ENCODE data around the gene SESN1.
A peak's percentile ranks its signal among the peaks of the same experiment; 100 is the strongest.
"Not testable (repeated sequence)": the region's sequence is repeated elsewhere in the genome, so short reads cannot be mapped to it uniquely, and the experiment has no call there.

Gene SESN1

DNA sequence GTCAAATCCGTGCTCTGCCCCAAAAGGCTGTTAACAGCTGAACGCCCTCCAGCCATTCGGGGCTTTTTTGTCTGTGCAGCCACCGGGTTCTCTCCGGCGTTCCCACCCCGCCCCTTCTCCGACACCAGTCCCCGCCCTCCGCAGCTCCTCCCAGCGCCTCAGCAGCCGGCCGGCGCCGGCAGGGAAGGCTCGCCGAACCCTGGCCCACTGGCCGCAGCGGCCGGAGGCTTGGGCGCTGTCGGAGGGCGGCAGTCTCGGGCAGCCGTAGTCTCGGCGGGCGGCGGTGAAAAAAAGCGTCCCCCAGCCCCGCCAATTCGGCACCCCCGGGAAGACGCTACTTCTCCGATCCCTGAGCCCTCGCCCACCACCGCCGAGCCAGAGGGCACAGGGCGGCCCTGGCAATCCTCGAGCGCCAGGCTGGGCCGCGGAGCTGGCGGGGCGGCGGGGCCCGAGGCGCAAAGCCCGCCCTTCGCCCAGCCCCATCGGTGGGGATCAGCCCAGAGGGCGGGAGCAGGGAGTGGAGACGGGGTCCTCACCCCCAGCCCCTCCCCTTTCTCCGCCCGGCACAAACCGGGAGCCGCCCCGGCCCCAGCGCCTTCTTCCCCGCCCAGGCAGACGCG, at the start of gene SESN1:
SESN1 (minus strand) TSS at position 431 of the 620 bp plus-strand sequence. CDS start 773 bp downstream, outside the sequence.
- DNase-seq: peak; percentile 98

GRCh38 chr6:109143191-109143590, 48.5 kb upstream of the SESN1 start:
- DNase-seq: no peak

- DNase-seq: not testable (repeated sequence)
Measured at GRCh38 chr6:109142067-109142466, 47.4 kb upstream of the SESN1 start.

DNA sequence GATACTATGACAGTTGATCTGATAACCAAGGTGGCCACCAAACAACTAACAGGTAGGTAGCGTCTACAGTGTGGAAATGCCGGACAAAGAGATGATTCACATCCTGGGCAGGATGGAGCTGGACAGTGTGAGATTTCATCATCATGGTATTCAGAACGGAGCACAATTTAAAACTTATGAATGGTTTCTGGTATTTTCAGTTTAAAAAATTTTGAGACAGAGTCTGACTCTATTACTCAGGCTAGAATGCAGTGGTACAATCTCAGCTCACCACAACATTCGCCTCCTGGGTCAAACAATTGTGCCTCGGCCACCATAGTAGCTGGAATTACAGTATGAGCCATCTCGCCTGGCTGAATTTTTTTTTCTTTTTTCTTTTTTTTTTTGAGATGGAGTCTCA, 44.5 kb upstream of the SESN1 start:
- DNase-seq: peak; percentile 9

GRCh38 chr6:109136530-109136929, 41.9 kb upstream of the SESN1 start:
- DNase-seq: not testable (repeated sequence)

DNA sequence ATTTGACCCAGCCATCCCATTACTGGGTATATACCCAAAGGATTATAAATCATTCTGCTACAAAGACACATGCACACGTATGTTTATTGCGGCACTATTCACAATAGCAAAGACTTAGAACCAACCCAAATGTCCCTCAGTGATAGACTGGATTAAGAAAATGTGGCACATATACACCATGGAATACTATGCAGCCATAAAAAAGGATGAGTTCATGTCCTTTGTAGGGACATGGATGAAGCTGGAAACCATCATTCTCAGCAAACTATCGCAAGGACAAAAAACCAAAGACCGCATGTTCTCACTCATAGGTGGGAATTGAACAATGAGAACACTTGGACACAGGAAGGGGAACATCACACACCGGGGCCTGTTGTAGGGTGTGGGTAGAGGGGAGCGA, 41.4 kb upstream of the SESN1 start:
- not testable (repeated sequence) for DNase-seq

DNA sequence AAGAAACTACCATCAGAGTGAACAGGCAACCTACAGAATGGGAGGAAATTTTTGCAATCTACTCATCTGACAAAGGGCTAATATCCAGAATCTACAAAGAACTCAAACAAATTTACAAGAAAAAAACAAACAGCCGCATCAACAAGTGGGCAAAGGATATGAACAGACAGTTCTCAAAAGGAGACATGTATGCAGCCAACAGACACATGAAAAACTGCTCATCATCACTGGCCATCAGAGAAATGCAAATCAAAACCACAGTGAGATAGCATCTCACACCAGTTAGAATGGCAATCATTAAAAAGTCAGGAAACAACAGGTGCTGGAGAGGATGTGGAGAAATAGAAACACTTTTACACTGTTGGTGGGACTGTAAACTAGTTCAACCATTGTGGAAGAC, 41.0 kb upstream of the SESN1 start:
- DNase-seq: not testable (repeated sequence)

- DNase-seq: no peak
Measured at GRCh38 chr6:109130065-109130464, 35.4 kb upstream of the SESN1 start.

DNA sequence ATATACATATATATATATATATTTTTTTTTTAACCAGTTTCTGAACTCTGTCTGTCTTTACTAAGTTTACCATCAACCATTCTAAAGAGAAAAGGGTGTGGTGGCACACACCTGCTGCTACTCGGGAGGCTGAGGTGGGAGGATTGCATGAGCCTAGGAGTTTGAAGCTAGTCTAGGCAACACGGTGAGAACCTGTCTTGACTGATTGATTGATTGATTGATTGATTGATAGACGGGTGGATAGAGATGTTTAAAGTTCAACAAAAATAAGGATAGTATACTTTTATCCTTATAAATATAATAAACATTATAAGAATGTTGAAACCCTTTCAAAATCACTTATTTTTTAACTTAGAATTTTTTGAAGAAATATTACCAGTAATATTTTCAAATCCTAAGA, 30.9 kb upstream of the SESN1 start:
- DNase-seq: no peak

DNA sequence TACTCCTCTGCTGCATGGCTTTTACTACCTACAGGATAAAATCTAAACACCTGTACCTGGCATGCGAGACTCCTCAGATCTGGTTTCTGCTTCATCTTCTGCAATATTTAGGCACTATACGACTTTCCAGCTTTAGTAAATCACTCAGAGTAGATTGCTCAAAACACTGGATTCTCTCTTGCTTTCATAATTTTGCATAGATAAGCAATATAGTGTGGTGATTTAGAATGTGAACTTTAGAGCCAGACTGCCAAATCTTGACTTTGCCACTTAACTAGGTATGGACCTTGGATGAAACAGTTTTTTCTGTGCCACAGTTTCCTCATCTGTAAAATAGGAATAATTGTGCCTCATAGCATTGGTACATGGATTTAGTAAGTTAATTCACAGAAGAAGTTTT, 29.6 kb upstream of the SESN1 start:
- no peak for DNase-seq

- DNase-seq: peak; percentile 6
Measured at GRCh38 chr6:109121411-109121810, 26.8 kb upstream of the SESN1 start.

GRCh38 chr6:109118871-109119354, 24.3 kb upstream of the SESN1 start:
- no peak for DNase-seq

- DNase-seq: no peak
Measured at GRCh38 chr6:109118337-109118736, 23.7 kb upstream of the SESN1 start.

DNA sequence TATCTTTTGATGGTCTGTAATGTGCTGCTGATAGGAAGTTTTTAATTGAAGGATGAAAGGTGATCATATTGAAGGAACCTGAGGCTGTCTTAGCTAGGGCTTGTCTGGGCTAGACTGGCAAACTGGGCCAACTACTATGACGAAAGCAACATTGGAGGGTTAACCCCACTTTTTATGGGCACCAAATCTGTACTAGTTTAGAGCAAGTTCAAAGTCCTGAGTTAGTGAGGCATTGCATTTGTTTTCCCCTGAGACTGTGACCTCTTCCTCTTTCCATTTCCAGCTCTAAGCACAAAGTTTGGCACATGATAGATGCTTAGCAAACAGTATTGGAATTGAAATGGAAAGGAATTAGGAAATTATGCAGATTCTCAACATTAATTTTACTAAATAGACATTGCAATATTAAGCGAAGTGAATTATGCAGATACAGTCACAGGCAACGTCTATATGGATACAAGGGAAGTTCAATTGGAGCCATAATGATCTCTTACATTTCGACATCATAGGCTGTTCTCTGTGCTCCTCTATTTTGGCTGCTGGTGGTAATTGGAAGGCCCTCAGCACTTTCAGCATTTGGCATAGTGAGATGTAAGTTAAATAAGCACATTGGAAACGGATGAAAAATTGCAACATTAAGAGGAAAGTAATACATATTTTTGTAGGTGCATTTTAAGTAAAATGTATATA, 22.8 kb upstream of the SESN1 start:
- no peak for DNase-seq

DNA sequence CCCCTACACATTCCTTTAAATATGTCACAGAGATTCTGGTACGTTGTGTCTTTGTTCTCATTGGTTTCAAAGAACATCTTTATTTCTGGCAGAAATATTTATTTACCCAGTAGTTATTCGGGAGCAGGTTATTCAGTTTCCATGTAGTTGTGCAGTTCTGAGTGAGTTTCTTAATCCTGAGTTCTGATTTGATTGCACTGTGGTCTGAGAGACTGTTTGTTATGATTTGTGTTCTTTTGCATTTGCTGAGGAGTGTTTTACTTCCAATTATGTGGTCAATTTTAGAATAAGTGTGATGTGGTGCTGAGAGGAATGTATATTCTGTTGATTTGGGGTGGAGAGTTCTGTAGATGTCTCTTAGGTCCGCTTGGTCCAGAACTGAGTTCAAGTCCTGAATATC, 18.0 kb upstream of the SESN1 start:
- DNase-seq: not testable (repeated sequence)

DNA sequence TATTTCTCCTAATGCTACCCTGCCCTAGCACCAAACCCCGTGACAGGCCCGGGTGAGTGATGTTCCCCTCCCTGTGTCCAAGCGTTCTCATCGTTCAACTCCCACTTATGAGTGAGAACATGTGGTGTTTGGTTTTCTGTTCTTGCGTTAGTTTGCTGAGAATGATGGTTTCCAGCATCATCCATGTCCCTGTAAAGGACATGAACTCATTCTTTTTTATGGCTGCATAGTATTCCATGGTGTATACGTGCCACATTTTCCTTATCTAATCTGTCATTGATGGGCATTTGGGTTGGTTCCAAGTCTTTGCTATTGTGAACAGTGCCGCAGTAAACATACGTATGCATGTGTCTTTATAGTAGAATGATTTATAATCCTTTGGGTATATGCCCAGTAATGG, 15.0 kb upstream of the SESN1 start:
- DNase-seq: not testable (repeated sequence)

DNA sequence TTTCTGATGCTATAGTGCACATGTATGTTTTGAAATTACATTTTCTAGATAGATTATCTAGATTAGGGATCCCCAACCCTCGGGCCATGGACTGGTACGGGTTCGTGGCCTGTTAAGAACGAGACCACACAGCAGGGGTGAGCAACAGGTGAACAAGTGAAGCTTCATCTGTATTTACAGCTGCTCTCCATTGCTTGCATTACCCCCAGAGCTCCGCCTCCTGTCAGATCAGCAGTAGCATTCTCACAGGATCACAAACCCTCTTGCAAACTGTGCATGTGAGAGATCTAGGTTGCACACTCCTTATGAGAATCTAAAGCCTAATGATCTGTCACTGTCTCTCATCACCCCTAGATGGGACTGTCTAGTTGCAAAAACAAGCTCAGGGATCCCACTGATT, 11.0 kb upstream of the SESN1 start:
- no peak for DNase-seq

DNA sequence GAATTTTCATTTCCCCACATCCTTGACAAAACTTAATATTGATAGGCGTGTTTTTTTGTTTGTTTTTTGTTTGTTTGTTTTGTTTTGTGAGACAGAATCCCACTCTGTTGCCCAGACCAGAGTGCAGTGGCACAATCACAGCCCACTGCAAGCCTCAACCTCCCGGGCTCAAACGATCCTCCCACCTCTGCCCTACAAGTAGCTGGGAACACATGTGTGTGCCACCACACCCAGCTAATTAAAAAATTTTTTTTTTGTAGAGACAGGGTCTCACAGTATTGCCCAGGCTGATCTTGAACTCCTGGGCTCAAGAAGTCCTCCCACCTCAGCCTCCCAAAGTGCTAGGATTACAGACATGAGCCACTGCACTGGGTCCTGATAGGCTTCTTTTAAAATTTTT, 9.9 kb upstream of the SESN1 start:
- no peak for DNase-seq

DNA sequence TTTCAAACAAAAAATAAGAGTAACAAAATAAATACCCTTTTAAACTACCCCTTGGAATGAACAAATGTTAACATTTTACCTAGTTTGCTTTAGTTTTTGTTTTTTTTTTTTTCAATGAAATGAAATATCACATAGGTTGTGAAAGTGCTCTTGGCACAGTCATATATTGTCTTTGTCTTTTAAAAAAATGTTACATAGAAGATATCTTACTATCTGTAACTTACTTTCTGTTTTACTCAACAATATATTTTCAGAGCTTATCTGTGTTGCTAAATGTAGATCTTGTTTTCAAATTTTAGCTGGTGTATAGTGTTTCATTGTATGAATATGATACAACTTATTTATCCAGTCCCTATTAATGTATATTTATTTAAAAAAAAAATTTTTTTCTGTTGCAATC, 9.3 kb upstream of the SESN1 start:
- DNase-seq: no peak

GRCh38 chr6:109102762-109103161, 8.1 kb upstream of the SESN1 start:
- no peak for DNase-seq

GRCh38 chr6:109097661-109098060, 3.0 kb upstream of the SESN1 start:
- DNase-seq: no peak

GRCh38 chr6:109096208-109096607, 1.6 kb upstream of the SESN1 start:
- peak; percentile 31 for DNase-seq

GRCh38 chr6:109095835-109096084, 1.1 kb upstream of the SESN1 start:
- no peak for DNase-seq

DNA sequence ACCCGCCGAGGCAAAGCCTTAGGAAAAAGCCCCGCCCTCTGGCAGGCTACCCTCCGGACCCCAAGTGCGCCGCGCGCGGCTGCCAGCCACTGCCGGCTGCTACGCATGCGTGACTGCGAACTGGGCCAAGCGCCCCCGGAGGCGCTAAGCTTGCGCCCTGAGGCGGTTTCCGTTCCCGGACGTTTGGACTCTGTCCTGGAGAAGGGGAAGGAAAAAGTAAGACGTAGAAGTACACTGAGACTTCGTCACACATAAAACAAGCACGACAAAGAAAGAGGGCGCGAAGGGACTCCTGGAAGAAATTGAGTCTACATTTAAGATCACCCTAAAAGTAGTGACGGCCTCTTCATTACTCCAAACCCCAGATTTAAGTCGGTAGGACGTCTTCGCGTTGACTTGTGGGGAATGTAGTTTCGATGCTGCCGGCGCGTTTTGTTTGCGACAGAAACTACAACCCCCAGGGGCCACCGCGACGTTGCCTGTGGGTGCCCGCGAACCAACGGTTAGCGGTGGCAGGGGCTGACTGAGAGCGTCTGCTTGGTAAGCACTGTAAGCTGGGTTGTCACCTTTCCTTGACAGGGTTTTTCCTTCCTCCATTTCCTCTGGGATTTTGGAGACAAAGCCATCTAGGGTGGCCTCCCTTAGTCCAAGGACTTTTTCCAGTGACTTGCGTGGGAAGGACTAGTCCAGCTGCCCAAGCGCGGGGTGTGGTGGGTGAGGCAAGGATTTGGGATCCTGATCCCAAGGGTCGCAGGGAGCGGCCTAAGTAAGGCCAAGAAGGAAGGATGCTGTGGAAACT, 589 bp upstream of the SESN1 start, which contains the start of gene CEP57L1:
CEP57L1 (plus strand) TSS at position 472 of the 799 bp plus-strand sequence. CDS start 49,715 bp downstream, outside the sequence.
- DNase-seq: peak; percentile 96
